Body of pancreas (tissue), 4 donors: ENCODE data around the gene RBM10. TPM values are rescaled to one million over a fixed set of nuclear protein-coding genes. Genes with fewer than 3 reads are reported as not detected.

Experiments
- ATAC-seq: fragments of 150-250 bp; one replicate; pipeline ENCODE4 v1.9.1; 2016
- DNase-seq, 4 donors: peaks; one replicate each; pipeline ENCODE4 v3.0.0-alpha.2; 2019
- H3K27ac ChIP-seq, 4 donors: fragments of 200-600 bp; sonication (generic); 1 replicate in 3 of 4; 2 replicates in 1 of 4; pipeline versions ENCODE4 v1.5.1 to v1.6.1; 2016 to 2019; ENCODE audit warnings: mild to moderate bottlenecking in 1 of 4, mixed read lengths in 1 of 4, moderate library complexity in 1 of 4
- H3K27me3 ChIP-seq, 2 donors: fragments of 200-600 bp; sonication (generic); one replicate each; pipeline ENCODE4 v1.6.0; 2016; ENCODE audit warnings: mild to moderate bottlenecking in 1 of 2
- H3K36me3 ChIP-seq, 2 donors: fragments of 200-600 bp; sonication (generic); replicated peaks in 1 of 2; 2 replicates each; pipeline ENCODE4 v1.5.1; 2016; ENCODE audit warnings: low read depth in 2 of 2; ENCODE audit not compliant: insufficient read depth in 1 of 2
- H3K4me1 ChIP-seq: fragments of 200-600 bp; sonication (generic); one replicate; pipeline ENCODE4 v1.6.0; 2016
- H3K4me3 ChIP-seq, 2 donors: fragments of 200-600 bp; sonication (generic); 1 replicate in 1 of 2; 2 replicates in 1 of 2; pipeline ENCODE4 v1.5.1; 2016 to 2019
- H3K9me3 ChIP-seq, 3 donors: fragments of 200-600 bp; sonication (generic); 1 replicate in 2 of 3; 2 replicates in 1 of 3; pipeline ENCODE4 v1.5.1; 2016
- POLR2A ChIP-seq, 3 donors: fragments of 450-650 bp; IDR thresholded peaks; one replicate each; pipeline ENCODE4 v1.6.1; 2016; ENCODE audit warnings: antibody characterized with exemption in 3 of 3, mild to moderate bottlenecking in 2 of 3
- WGBS, 2 donors: methylation state at CpG; one replicate each; pipeline ENCODE4 v1.1.5; 2017; 5-methylcytosine and 5-hydroxymethylcytosine counted together
- intact Hi-C: fragments of 100-400 bp; cut with DNase I; formaldehyde crosslinking; loops from one replicate; pipeline ENCODE4 v1.15.1; 2023
- total RNA-seq, 2 donors: library from RNA; depleted of rRNA; stranded (reverse); fragments of >200 nt; gene quantifications; one replicate each; pipeline ENCODE4 v1.1.0, GENCODE V29; 2016
- TF ChIP-seq, protein P1 (sequence below), 7 experiments: fragments of 450-650 bp in 4 of 7; fragments of 200-600 bp in 3 of 7; sonication (generic) in 3 of 7; IDR thresholded peaks; one replicate each; pipeline ENCODE4 v1.5.1; 2016 to 2019; ENCODE audit warnings: antibody characterized with exemption in 7 of 7

The RBM10 gene
- total RNA-seq, 2 donors from 2014 or later = 16.1 to 29.0 TPM

DNA sequence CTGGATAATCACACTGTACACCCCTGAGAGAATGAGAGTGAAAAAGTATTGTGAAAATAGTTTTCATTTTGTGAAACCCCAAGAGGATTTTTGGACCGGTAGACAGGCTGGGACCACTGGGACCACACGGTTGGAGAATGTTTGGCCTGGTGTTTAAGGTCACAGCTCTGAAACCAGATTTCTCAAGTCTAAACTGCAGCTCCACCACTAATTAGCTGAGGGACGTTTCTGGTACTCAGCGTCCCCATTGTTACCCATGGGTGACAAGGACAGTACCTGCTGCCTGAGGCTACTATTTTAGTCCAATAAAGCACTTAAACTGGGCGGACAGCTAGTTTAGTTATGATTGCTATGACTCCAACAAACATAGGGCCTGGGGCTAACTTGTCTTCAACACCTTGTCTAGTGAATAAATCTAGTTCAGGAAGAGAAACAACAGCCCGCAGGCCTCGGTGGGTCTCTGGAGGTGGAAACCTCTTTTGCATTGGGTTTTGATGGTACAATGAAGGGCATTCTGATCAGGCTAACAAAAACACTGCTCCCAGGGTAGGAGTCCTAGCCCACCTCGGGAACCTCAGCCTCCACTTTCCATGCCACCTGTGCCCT lies 87.3 kb downstream of the RBM10 start:
- peak overlapping the region; percentile 85 to 98 (median 96) for H3K27ac ChIP-seq

DNA sequence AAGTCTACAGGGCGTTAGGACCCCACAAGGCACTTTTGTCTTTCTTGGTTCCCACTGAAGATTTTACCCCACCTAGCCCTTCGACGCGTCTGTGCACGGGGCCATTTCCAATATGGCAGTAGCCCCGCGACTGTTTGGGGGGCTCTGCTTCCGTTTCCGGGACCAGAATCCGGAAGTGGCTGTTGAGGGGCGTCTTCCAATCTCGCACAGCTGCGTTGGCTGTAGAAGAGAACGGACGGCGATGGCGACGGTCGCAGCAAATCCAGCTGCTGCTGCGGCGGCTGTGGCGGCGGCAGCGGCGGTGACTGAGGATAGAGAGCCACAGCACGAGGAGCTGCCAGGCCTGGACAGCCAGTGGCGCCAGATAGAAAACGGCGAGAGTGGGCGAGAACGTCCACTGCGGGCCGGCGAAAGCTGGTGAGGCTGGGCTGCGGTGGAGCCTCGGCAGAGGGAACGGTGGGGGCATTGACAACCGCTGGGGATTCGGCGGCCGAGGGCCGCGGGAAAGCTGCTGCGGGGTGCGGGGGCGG lies 87.8 kb downstream of the RBM10 start, which contains the start of gene USP11:
TSS of gene USP11 (plus strand) at position 207 of the 530 bp plus-strand sequence. CDS start at position 242, 35 bp downstream.
- 2 to 4% methylated on average over 10 to 28 of the region's 46 CpGs for WGBS, 2 donors
- TF ChIP-seq, protein P1, sequence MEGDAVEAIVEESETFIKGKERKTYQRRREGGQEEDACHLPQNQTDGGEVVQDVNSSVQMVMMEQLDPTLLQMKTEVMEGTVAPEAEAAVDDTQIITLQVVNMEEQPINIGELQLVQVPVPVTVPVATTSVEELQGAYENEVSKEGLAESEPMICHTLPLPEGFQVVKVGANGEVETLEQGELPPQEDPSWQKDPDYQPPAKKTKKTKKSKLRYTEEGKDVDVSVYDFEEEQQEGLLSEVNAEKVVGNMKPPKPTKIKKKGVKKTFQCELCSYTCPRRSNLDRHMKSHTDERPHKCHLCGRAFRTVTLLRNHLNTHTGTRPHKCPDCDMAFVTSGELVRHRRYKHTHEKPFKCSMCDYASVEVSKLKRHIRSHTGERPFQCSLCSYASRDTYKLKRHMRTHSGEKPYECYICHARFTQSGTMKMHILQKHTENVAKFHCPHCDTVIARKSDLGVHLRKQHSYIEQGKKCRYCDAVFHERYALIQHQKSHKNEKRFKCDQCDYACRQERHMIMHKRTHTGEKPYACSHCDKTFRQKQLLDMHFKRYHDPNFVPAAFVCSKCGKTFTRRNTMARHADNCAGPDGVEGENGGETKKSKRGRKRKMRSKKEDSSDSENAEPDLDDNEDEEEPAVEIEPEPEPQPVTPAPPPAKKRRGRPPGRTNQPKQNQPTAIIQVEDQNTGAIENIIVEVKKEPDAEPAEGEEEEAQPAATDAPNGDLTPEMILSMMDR (IDR thresholded peaks at IDR 0.05) = no peak
- peak; percentile 58 to 90 (median 89) for TF ChIP-seq POLR2A (IDR thresholded peaks at IDR 0.05)
- H3K36me3 ChIP-seq = peaks cover 0 to 1% of the 10 kb centered on the region in 2 donors
- DNase-seq = peak in 1 of 4 donors; percentile 43
- H3K4me1 ChIP-seq = peaks cover 8% of the 10 kb centered on the region
- intact Hi-C loops = no loop called here
- H3K27me3 ChIP-seq = no peaks in the 10 kb centered on the region
- peak within 1 kb of the TSS in 1 of 2 donors; percentile 9 for H3K4me3 ChIP-seq
- no peaks in the 10 kb centered on the region for H3K9me3 ChIP-seq
- ATAC-seq = peak; percentile 11
- H3K27ac ChIP-seq = peak within 1 kb of the TSS; percentile 85 to 98 (median 96)

More for the DNA sequence above, 87.3 kb downstream of the RBM10 start:
- DNase-seq (no peak), ATAC-seq (no peak)
- no peak for TF ChIP-seq POLR2A (IDR thresholded peaks at IDR 0.05)
- TF ChIP-seq, protein P1 (IDR thresholded peaks at IDR 0.05) = no peak
- Histone ChIP-seq H3K9me3 (no peaks in the 10 kb centered on the region), H3K4me1 (peaks cover 8% of the 10 kb centered on the region), H3K36me3 (peaks cover 0 to 1% of the 10 kb centered on the region in 2 donors), H3K27me3 (no peaks in the 10 kb centered on the region), H3K4me3 (no peak overlapping the region)
- 50 to 57% methylated on average over 3 to 8 of the region's 8 CpGs for WGBS, 2 donors
- intact Hi-C loops = no loop called here

DNA sequence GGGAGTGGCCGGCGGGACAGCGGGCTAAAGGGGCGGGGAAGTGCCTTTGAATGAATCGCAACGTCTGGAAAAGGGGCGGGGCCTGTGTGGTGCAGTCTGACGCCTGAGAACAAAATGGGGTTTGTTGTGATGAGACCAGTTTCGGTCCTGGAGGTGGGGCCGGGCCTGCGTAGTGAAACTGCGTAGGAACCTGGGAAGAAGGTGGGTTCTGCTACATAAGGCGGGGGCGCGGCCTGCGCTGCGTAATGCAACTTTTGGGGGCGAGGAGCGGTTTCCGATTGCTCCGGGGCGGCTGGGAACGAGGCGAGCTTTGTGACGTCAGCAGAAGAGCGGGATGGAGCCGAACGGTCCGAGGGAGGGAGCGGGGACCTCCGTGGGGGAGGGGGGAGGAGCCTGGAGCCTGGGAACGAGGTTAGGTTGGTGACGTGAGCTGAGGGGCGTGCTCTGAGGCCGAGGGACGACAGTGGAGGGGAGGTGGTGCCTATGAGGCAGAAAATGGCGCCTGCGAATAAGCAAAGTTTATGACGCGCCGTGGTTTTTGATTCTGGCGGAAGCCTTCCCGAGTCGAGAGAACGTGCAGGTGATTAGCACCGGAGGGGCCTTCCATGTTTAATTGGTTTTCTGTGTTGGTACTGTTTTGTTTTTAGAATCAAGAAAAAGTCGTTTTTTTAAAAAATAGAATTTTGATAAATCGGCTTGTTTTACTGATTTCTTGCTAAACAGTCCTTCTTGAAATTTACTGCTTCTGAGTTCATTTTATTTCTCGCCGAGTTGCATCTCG lies 88.5 kb downstream of the RBM10 start:
- Histone ChIP-seq H3K27ac (peak overlapping the region; percentile 85 to 98 (median 96)), H3K4me3 (peak overlapping the region in 1 of 2 donors; percentile 9), H3K27me3 (no peaks in the 10 kb centered on the region), H3K4me1 (peaks cover 8% of the 10 kb centered on the region), H3K9me3 (no peaks in the 10 kb centered on the region), H3K36me3 (peaks cover 0 to 1% of the 10 kb centered on the region in 2 donors)
- intact Hi-C loops = no loop called here
- TF ChIP-seq POLR2A (IDR thresholded peaks at IDR 0.05) = peak in 2 of 3 donors; percentile 45 to 57
- TF ChIP-seq, protein P1 (IDR thresholded peaks at IDR 0.05) = no peak
- DNase-seq (peak; percentile 94 to 97 (median 96)), ATAC-seq (peak; percentile 94)
- 0 to 1% methylated on average over 25 to 27 of the region's 51 CpGs for WGBS, 2 donors

DNA sequence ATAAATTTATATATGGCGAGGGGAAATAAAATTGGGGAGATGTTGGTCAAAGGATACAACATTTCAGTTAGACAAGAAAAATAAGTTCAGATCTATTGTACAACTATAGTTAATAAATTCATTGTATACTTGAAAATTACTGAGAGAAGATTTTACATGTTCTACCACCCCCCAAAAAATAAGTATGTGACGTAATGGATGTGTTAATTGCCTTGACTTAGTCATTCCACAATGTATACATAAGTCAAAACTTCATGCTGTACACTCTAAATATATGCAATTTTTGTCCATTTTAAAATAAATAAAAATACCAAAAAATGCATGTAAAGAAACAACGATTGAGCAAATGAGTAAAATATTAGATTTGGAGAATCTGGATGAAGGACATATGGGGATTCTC lies 89.6 kb downstream of the RBM10 start:
- ATAC-seq (no peak), DNase-seq (no peak)
- TF ChIP-seq, protein P1 (IDR thresholded peaks at IDR 0.05) = no peak
- no peak for TF ChIP-seq POLR2A (IDR thresholded peaks at IDR 0.05)
- no peaks in the 10 kb centered on the region for H3K36me3 ChIP-seq
- H3K9me3 ChIP-seq = no peaks in the 10 kb centered on the region
- H3K27ac ChIP-seq = peak overlapping the region in 2 of 4 donors; percentile 94 to 98
- 38 to 43% methylated on average over 3 of the region's 3 CpGs for WGBS, 2 donors
- intact Hi-C loops = no loop called here
- H3K4me3 ChIP-seq = no peak overlapping the region
- peaks cover 8% of the 10 kb centered on the region for H3K4me1 ChIP-seq
- H3K27me3 ChIP-seq = no peaks in the 10 kb centered on the region
